ENCODE results near the gene RIPK4.
"Not testable (repeated sequence)": the region's sequence is repeated elsewhere in the genome, so short reads cannot be mapped to it uniquely, and the experiment has no call there.

RIPK4 gene

GRCh38 chr21:41709965-41710822 is 56.7 kb downstream of the RIPK4 start:
- no peak for TF ChIP-seq POLR2A (IDR thresholded peaks at IDR 0.05; ENCODE audit: low read depth, low read length)
- FAIRE-seq (no peak), DNase-seq (ENCODE audit: insufficient read length, low spot score) (no peak)

- no peak for TF ChIP-seq POLR2A (IDR thresholded peaks at IDR 0.05; ENCODE audit: low read depth, low read length)
- FAIRE-seq (no peak), DNase-seq (ENCODE audit: insufficient read length, low spot score) (no peak)
Observed at GRCh38 chr21:41709166-41709565, 57.7 kb downstream of the RIPK4 start.

- FAIRE-seq (no peak), DNase-seq (ENCODE audit: insufficient read length, low spot score) (no peak)
- no peak for TF ChIP-seq POLR2A (IDR thresholded peaks at IDR 0.05; ENCODE audit: low read depth, low read length)
Observed at GRCh38 chr21:41707960-41708330, 58.9 kb downstream of the RIPK4 start.

GRCh38 chr21:41707231-41707959 is 59.5 kb downstream of the RIPK4 start:
- no peak for TF ChIP-seq POLR2A (IDR thresholded peaks at IDR 0.05; ENCODE audit: low read depth, low read length)
- FAIRE-seq (no peak), DNase-seq (ENCODE audit: insufficient read length, low spot score) (no peak)

GRCh38 chr21:41706678-41707077 is 60.2 kb downstream of the RIPK4 start:
- DNase-seq (ENCODE audit: insufficient read length, low spot score) (no peak), FAIRE-seq (no peak)
- no peak for TF ChIP-seq POLR2A (IDR thresholded peaks at IDR 0.05; ENCODE audit: low read depth, low read length)

GRCh38 chr21:41706263-41706639 is 60.6 kb downstream of the RIPK4 start:
- DNase-seq (ENCODE audit: insufficient read length, low spot score) (no peak), FAIRE-seq (no peak)
- no peak for TF ChIP-seq POLR2A (IDR thresholded peaks at IDR 0.05; ENCODE audit: low read depth, low read length)

GRCh38 chr21:41705546-41706262 is 61.1 kb downstream of the RIPK4 start:
- no peak for DNase-seq (ENCODE audit: insufficient read length, low spot score)
- FAIRE-seq = no peak
- no peak for TF ChIP-seq POLR2A (IDR thresholded peaks at IDR 0.05; ENCODE audit: low read depth, low read length)

- no peak for FAIRE-seq
- no peak for TF ChIP-seq POLR2A (IDR thresholded peaks at IDR 0.05; ENCODE audit: low read depth, low read length)
- DNase-seq (ENCODE audit: insufficient read length, low spot score) = no peak
Observed at GRCh38 chr21:41703857-41704501, 62.9 kb downstream of the RIPK4 start.

GRCh38 chr21:41701749-41702148 is 65.1 kb downstream of the RIPK4 start:
- FAIRE-seq = no peak
- no peak for DNase-seq (ENCODE audit: insufficient read length, low spot score)
- no peak for TF ChIP-seq POLR2A (IDR thresholded peaks at IDR 0.05; ENCODE audit: low read depth, low read length)

GRCh38 chr21:41699311-41699710 is 67.5 kb downstream of the RIPK4 start:
- DNase-seq (ENCODE audit: insufficient read length, low spot score) = no peak
- FAIRE-seq = no peak
- no peak for TF ChIP-seq POLR2A (IDR thresholded peaks at IDR 0.05; ENCODE audit: low read depth, low read length)

GRCh38 chr21:41698071-41698470 is 68.8 kb downstream of the RIPK4 start:
- TF ChIP-seq POLR2A (IDR thresholded peaks at IDR 0.05; ENCODE audit: low read depth, low read length) = no peak
- FAIRE-seq = no peak
- DNase-seq (ENCODE audit: insufficient read length, low spot score) = no peak

- no peak for TF ChIP-seq POLR2A (IDR thresholded peaks at IDR 0.05; ENCODE audit: low read depth, low read length)
- FAIRE-seq = no peak
- DNase-seq (ENCODE audit: insufficient read length, low spot score) = no peak
Observed at GRCh38 chr21:41695513-41695912, 71.3 kb downstream of the RIPK4 start.

GRCh38 chr21:41694042-41694441 is 72.8 kb downstream of the RIPK4 start:
- FAIRE-seq = not testable (repeated sequence)

GRCh38 chr21:41692185-41692565 is 74.7 kb downstream of the RIPK4 start:
- no peak for FAIRE-seq
- no peak for TF ChIP-seq POLR2A (IDR thresholded peaks at IDR 0.05; ENCODE audit: low read depth, low read length)
- DNase-seq (ENCODE audit: insufficient read length, low spot score) = no peak

More at GRCh38 chr21:41694042-41694441, 72.8 kb downstream of the RIPK4 start:
- not testable (repeated sequence) for DNase-seq (ENCODE audit: insufficient read length, low spot score)

Measured in H54 (cell line).